NCI-H2171 (cell line): Measurements from ENCODE around the gene COQ2.
"Not testable (repeated sequence)": the region's sequence is repeated elsewhere in the genome, so short reads cannot be mapped to it uniquely, and the experiment has no call there.

ENCODE experiments used
- DNase-seq: peaks from one replicate; lab custom pipeline; 2025; lab: John Stamatoyannopoulos, UW

COQ2 gene

GRCh38 chr4:83284193-83285054 is at the start of gene COQ2:
COQ2 (minus strand) TSS chr4:83284798; CDS start chr4:83284764, 34 bp downstream.
- peak; percentile 66 for DNase-seq

GRCh38 chr4:83331956-83332355 is 47.4 kb upstream of the COQ2 start:
- no peak for DNase-seq

GRCh38 chr4:83329521-83330110 is 45.0 kb upstream of the COQ2 start:
- no peak for DNase-seq

- no peak for DNase-seq
Observed at GRCh38 chr4:83328521-83329187, 44.1 kb upstream of the COQ2 start.

GRCh38 chr4:83326546-83326945 is 41.9 kb upstream of the COQ2 start:
- DNase-seq: no peak

- DNase-seq: not testable (repeated sequence)
Observed at GRCh38 chr4:83325306-83325705, 40.7 kb upstream of the COQ2 start.

- no peak for DNase-seq
Observed at GRCh38 chr4:83323136-83323535, 38.5 kb upstream of the COQ2 start.

GRCh38 chr4:83320548-83320947 is 36.0 kb upstream of the COQ2 start:
- DNase-seq: no peak

- DNase-seq: no peak
Observed at GRCh38 chr4:83318666-83319065, 34.1 kb upstream of the COQ2 start.

GRCh38 chr4:83317671-83318070 is 33.1 kb upstream of the COQ2 start:
- no peak for DNase-seq

- no peak for DNase-seq
Observed at GRCh38 chr4:83316459-83317165, 32.0 kb upstream of the COQ2 start.

GRCh38 chr4:83315341-83315870 is 30.8 kb upstream of the COQ2 start:
- DNase-seq: no peak

- DNase-seq: no peak
Observed at GRCh38 chr4:83308672-83309071, 24.1 kb upstream of the COQ2 start.

- DNase-seq: no peak
Observed at GRCh38 chr4:83307920-83308319, 23.3 kb upstream of the COQ2 start.

GRCh38 chr4:83305187-83305586 is 20.6 kb upstream of the COQ2 start:
- no peak for DNase-seq

- no peak for DNase-seq
Observed at GRCh38 chr4:83297548-83298260, 13.1 kb upstream of the COQ2 start.

GRCh38 chr4:83293305-83294046 is 8.9 kb upstream of the COQ2 start:
- no peak for DNase-seq

GRCh38 chr4:83290059-83290774 is 5.6 kb upstream of the COQ2 start:
- not testable (repeated sequence) for DNase-seq

GRCh38 chr4:83288381-83288780 is 3.8 kb upstream of the COQ2 start:
- DNase-seq: not testable (repeated sequence)

- no peak for DNase-seq
Observed at GRCh38 chr4:83285055-83285407, 433 bp upstream of the COQ2 start.
